ENCODE data around the gene ACSS3.
"Not testable (repeated sequence)": the region's sequence is repeated elsewhere in the genome, so short reads cannot be mapped to it uniquely, and the experiment has no call there.

Gene ACSS3

DNA sequence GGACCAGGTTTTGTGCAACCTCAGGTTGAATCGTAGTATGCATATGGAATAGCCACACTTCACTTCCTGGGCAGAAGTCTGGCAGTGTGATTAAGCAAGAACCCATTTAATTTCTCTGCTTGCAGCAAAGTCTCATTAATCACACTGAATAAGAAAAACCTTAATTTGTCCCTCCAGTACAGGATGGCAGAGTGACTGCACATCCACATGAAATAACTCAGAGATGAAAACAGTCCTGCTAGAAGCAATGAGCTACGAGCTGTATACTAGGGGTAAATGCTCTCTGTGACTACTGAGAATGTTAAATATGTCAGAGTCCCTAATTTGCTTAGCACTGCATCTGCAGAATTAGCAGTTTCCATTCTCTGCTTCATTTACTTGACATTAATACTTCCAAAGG, 88.9 kb downstream of the ACSS3 start:
- DNase-seq (ENCODE audit: low read depth in 3 of 3, low spot score in 1 of 3): no peak

DNA sequence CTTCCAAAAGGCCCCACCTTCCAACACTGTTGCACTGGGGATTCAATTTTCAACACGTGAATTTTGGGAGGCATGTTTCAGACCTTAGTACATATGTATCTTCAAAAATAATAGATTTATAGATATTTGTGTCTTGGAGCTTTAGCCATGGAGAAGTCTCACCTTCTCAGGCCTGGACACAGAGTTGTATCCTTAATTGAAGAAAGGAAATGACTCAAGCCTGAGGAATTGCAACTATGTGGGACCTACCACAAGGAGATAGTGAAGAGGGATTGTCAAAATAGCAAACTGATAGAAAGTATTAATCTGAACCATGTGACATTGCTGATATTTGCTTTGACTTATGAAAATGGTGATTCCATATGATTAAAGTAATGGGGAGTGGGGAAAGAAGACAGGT, 89.8 kb downstream of the ACSS3 start:
- no peak for DNase-seq (ENCODE audit: low read depth in 3 of 3, low spot score in 1 of 3)

GRCh38 chr12:81168445-81168844, 90.6 kb downstream of the ACSS3 start:
- no peak for DNase-seq (ENCODE audit: low read depth in 3 of 3, low spot score in 1 of 3)

DNA sequence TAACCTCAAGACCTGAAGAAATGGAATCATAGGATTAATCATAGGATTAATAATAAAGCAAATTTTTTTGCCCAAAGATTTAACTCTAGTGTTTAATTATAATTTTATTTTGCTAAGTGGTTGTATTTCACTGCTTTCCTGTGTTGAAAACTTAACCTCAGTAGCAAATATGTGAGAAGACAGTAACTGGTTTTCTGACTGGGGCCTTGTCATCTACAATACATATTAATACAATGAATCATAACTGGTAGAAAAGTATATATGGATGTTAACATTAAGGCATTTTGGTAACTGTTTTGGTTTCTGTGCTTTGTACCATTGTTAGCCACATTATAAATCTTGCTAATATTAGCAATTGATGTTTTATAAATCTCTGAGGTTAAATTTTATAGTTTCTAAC, 92.2 kb downstream of the ACSS3 start:
- DNase-seq (ENCODE audit: low read depth in 3 of 3, low spot score in 1 of 3): no peak

DNA sequence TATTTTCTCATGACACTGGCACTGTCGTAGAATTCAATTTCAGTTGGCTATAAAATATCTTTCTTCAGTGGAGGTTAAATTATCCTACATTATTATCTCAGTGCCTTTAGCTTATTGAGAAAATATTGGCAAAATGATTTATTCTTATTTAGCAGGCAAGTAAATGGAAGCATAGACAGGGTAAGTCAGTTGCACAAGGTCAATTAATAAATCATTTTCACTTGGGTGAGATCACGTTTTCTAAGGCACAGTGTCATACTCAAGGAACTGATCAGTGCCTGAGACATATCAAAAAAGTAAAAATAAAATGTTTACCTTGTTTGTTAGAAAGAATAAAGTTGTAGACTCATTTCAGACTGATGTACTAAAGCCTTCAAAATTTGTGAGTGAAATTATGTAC, 95.0 kb downstream of the ACSS3 start:
- no peak for DNase-seq (ENCODE audit: low read depth in 3 of 3, low spot score in 1 of 3)

DNA sequence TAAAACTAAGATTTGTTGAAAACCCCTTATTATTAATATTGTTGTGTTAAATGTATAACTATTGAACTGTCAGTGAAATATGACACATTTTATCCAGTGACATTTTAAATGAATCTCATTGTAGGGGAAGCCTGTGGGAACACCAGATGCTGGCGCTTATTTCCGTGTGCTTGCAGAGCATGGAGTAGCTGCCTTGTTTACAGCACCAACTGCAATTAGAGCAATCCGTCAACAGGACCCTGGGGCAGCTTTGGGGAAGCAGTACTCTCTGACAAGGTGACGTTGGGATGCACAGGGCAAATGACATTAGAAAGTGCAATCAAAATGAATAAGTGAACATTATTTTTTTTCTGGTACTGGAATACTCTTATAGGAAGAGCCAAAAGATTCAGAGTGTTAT, 96.8 kb downstream of the ACSS3 start:
- DNase-seq (ENCODE audit: low read depth in 3 of 3, low spot score in 1 of 3): no peak

- DNase-seq (ENCODE audit: low read depth in 3 of 3, low spot score in 1 of 3): no peak
These were observed 98.9 kb downstream of the ACSS3 start for GRCh38 chr12:81176796-81177195.

DNA sequence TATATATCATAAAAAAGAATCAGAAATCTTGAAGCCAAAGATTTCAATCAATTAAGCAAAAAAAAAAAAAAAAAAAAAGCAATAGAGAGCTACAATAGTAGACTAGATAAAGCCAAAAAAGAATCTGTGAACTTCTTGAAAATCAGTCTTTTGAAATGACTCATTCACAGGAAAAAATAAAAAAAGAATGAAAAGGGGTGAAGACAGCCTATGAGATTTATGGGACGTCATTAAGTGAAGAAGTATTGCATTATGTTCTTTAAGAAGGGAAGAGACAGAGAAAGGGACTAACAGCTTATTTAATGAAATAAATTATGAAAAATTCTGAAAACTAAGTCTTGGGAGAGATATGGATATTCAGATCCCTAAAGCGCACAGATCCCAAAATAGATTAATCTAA, 103.8 kb downstream of the ACSS3 start:
- DNase-seq (ENCODE audit: low read depth in 3 of 3, low spot score in 1 of 3): no peak

GRCh38 chr12:81187686-81188085, 109.8 kb downstream of the ACSS3 start:
- no peak for DNase-seq (ENCODE audit: low read depth in 3 of 3, low spot score in 1 of 3)

- no peak for DNase-seq (ENCODE audit: low read depth in 3 of 3, low spot score in 1 of 3)
These were observed 118.7 kb downstream of the ACSS3 start for GRCh38 chr12:81196595-81196994.

- not testable (repeated sequence) for DNase-seq (ENCODE audit: low read depth in 3 of 3, low spot score in 1 of 3)
These were observed 122.7 kb downstream of the ACSS3 start for GRCh38 chr12:81200561-81200960.

- DNase-seq (ENCODE audit: low read depth in 3 of 3, low spot score in 1 of 3): no peak
These were observed 125.9 kb downstream of the ACSS3 start for GRCh38 chr12:81203671-81204204.

- no peak for DNase-seq (ENCODE audit: low read depth in 3 of 3, low spot score in 1 of 3)
These were observed 127.5 kb downstream of the ACSS3 start for GRCh38 chr12:81205416-81205815.

GRCh38 chr12:81206429-81206828, 128.6 kb downstream of the ACSS3 start:
- no peak for DNase-seq (ENCODE audit: low read depth in 3 of 3, low spot score in 1 of 3)

DNA sequence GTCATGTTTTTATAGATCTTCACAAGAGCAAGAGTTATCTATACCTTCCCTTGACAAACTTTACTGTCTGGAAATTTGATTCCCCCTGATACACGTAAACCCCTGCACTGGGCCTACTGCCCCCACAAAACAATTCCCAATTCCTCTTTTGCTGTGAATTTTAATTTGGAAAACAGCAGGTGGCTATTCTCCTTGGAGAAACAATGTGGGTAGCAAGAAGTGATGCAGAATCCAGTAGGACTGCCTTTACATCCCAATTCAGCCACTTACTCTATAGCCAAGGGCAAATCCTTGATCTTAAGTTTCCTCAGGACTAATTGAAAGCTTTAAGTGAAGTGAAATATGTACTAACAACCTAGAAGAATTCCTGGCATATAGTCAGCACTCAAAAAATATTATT, 129.3 kb downstream of the ACSS3 start:
- no peak for DNase-seq (ENCODE audit: low read depth in 3 of 3, low spot score in 1 of 3)

DNA sequence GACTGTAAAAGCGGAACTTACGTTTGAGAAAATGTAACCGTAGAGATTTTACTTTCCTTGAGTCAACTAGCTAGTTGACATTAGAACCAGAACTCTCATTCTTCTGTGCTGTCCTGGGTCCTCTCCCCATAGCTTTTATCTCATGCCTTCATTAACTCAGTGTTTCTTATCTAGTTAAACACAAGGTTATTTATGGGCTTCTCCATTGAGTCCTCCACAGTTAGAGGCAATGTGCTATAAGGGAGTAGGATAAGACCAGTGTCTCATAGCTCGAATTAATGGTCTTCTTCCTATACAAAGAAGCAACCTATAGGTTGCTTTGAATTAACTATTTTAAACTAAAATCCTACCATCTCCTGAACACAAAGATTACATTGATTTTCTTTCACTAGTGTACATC, 129.8 kb downstream of the ACSS3 start:
- DNase-seq (ENCODE audit: low read depth in 3 of 3, low spot score in 1 of 3): no peak

GRCh38 chr12:81208187-81208911, 130.5 kb downstream of the ACSS3 start:
- DNase-seq (ENCODE audit: low read depth in 3 of 3, low spot score in 1 of 3): no peak

GRCh38 chr12:81209012-81209411, 131.1 kb downstream of the ACSS3 start:
- DNase-seq (ENCODE audit: low read depth in 3 of 3, low spot score in 1 of 3): no peak

- DNase-seq (ENCODE audit: low read depth in 3 of 3, low spot score in 1 of 3): not testable (repeated sequence)
These were observed 131.9 kb downstream of the ACSS3 start for GRCh38 chr12:81209772-81210225.

- no peak for DNase-seq (ENCODE audit: low read depth in 3 of 3, low spot score in 1 of 3)
These were observed 133.4 kb downstream of the ACSS3 start for GRCh38 chr12:81211306-81211705.

GRCh38 chr12:81212996-81213696, 135.3 kb downstream of the ACSS3 start:
- DNase-seq (ENCODE audit: low read depth in 3 of 3, low spot score in 1 of 3): no peak

GRCh38 chr12:81216739-81217138, 138.9 kb downstream of the ACSS3 start:
- no peak for DNase-seq (ENCODE audit: low read depth in 3 of 3, low spot score in 1 of 3)
